Stomach (tissue), 4 donors: ENCODE results near the gene NDST1.

Experiments used
- POLR2A ChIP-seq, 4 donors: fragments of 450-650 bp; IDR thresholded peaks; one replicate each; pipeline ENCODE4 v1.6.1; 2016; ENCODE audit warnings: antibody characterized with exemption in 4 of 4, control low read depth in 2 of 4, mild to moderate bottlenecking in 1 of 4, moderate library complexity in 1 of 4
- TF ChIP-seq, protein P1 (sequence below), 7 experiments: fragments of 450-650 bp in 4 of 7; fragments of 200-600 bp in 3 of 7; sonication (generic) in 3 of 7; IDR thresholded peaks; one replicate each; pipeline ENCODE4 v1.5.1; 2016 to 2019; ENCODE audit warnings: antibody characterized with exemption in 7 of 7, control low read depth in 2 of 7, mild to moderate bottlenecking in 1 of 7

GRCh38 chr5:150565868-150566267 lies 57.9 kb downstream of the NDST1 start:
- TF ChIP-seq, protein P1, sequence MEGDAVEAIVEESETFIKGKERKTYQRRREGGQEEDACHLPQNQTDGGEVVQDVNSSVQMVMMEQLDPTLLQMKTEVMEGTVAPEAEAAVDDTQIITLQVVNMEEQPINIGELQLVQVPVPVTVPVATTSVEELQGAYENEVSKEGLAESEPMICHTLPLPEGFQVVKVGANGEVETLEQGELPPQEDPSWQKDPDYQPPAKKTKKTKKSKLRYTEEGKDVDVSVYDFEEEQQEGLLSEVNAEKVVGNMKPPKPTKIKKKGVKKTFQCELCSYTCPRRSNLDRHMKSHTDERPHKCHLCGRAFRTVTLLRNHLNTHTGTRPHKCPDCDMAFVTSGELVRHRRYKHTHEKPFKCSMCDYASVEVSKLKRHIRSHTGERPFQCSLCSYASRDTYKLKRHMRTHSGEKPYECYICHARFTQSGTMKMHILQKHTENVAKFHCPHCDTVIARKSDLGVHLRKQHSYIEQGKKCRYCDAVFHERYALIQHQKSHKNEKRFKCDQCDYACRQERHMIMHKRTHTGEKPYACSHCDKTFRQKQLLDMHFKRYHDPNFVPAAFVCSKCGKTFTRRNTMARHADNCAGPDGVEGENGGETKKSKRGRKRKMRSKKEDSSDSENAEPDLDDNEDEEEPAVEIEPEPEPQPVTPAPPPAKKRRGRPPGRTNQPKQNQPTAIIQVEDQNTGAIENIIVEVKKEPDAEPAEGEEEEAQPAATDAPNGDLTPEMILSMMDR (IDR thresholded peaks at IDR 0.05), result no peak
- no peak for TF ChIP-seq POLR2A (IDR thresholded peaks at IDR 0.05)
